ENCODE data around the gene GPR27.

The GPR27 gene, protein sequence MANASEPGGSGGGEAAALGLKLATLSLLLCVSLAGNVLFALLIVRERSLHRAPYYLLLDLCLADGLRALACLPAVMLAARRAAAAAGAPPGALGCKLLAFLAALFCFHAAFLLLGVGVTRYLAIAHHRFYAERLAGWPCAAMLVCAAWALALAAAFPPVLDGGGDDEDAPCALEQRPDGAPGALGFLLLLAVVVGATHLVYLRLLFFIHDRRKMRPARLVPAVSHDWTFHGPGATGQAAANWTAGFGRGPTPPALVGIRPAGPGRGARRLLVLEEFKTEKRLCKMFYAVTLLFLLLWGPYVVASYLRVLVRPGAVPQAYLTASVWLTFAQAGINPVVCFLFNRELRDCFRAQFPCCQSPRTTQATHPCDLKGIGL

DNA sequence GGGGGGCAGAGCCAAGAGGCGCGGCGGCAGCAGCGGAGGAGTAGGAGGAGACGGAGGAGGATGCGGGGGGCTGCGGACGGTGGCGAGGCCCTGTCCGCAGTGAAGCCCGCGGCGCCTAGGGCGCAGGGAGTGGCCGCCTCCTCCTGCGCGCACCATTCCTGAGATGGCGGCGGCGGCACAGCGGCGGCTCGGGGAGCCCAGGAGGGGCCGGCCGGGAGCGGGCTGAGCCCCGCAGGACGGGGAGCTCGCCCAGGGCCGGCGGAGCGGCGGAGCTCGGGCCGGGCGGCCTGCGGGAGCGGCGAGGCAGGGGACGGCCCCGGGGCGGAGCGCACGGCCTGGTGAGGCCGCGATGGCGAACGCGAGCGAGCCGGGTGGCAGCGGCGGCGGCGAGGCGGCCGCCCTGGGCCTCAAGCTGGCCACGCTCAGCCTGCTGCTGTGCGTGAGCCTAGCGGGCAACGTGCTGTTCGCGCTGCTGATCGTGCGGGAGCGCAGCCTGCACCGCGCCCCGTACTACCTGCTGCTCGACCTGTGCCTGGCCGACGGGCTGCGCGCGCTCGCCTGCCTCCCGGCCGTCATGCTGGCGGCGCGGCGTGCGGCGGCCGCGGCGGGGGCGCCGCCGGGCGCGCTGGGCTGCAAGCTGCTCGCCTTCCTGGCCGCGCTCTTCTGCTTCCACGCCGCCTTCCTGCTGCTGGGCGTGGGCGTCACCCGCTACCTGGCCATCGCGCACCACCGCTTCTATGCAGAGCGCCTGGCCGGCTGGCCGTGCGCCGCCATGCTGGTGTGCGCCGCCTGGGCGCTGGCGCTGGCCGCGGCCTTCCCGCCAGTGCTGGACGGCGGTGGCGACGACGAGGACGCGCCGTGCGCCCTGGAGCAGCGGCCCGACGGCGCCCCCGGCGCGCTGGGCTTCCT, at the start of gene GPR27:
GPR27 (plus strand) TSS at position 155 of the 909 bp plus-strand sequence; CDS start at position 350, 195 bp downstream.
- peak; percentile 1 for DNase-seq (ENCODE audit: low read depth)

DNA sequence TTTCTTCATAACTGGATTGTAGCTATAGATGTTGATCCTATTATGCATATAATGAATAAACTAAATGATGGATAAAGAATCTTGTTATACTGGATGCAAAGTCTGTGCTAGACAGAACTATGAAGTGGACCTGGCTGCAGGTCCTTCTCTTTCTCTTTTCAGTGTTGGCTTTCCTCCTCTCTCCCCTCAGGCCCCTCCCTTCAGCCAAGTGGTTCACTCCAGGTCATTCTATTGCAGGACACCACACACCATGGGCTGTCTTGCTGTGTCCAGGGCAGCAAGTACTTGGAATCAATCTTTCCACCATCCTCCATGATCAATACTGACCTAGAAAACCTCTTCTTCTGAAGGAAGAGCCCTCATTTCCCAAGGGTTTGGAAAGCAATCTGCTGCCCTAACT, 48.7 kb upstream of the GPR27 start:
- DNase-seq (ENCODE audit: low read depth) = no peak

DNA sequence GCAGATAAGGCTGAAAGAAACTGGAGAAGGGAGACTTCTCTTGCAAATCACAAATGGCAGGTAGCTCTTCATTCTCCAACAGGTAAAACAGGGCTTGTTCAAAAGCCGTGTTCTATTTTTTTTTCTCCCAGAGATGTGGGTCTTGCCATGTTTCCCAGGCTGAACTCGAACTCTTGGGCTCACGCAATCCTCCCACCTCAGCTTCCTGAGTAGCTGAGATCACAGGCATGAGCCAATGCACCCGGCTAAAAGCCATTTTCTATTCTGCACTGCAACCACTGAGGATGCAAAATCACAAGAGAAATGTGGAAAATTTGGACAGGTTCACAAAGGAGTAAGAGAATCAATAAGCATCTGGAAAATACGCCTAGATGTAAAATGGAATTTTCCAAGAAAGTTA, 48.0 kb upstream of the GPR27 start:
- DNase-seq (ENCODE audit: low read depth) = no peak

DNA sequence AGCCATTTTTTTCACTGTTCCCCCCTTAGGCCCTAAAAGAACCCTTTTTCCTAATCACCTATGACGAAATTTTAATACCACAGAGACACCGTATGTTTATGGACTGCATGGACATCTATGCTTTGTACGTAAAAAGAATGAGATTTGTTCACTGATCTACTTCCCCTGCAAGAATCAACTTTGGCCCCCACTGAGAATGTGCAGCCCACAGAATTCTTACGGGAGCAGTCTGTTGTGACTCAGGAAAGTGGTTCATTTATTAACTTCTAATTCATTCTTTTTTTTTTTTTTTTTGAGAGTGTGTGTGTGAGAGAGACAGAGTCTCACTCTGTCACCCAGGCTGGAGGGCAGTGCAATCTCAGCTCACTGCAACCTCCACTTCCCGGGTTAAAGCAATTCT, 46.1 kb upstream of the GPR27 start:
- DNase-seq (ENCODE audit: low read depth) = no peak

DNA sequence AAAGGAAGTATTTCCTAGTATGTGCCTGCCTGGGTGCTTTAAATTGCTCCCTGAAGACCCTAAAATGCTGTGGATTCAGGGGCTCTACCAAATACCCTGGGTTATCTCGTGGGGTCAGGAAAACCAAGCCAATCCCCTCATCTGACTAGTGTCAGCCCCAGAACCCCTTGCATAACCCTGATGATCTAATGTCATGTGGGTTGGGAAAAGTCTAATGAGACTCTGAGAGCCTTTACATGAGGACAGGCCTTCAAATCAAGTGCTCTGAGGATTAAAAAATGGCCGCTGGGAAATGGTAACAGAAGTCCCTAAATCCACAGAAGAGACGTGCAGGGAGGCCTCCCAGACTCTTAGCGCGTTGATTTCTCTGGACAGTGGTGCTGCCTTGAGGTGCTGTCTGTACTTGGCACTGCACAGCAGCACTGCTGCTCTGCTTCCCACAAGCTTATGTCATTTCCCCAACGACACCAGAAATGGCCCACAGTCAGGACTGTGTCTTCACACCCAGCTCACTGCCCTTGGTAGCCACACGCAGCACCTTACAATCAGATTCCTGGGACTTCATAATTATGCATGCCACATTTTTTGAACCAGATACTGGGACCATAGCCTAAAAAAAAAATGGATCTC, 45.1 kb upstream of the GPR27 start:
- DNase-seq (ENCODE audit: low read depth) = no peak

DNA sequence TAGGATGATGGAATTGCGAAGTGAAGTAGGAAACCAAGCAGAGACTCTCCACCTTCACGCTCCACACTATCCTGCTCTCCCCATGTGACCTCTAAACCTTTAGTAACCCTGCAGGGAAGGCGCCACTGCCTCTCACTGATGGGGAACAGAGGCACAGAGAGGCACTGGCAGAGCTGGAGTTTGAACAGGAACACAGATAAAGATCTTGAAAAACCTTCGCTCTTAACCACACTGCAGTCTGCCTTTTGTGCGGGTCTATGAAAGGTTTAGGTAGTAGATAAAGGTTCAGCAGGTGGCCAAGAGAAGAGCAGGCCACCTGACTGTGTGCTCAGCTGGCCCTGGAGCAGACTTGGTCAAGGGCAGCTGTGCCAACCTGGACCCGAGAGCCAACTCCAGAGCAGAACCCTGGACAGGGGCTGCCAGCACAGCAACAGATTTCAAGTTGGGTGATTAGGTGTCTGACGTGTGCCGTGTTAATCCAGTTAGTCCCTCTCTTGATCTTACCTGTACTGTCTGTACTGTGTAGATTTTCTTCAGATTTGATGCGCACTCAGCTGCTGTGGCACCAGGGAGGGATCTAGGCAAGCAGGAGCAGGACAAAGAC, 43.6 kb upstream of the GPR27 start:
- no peak for DNase-seq (ENCODE audit: low read depth)

DNA sequence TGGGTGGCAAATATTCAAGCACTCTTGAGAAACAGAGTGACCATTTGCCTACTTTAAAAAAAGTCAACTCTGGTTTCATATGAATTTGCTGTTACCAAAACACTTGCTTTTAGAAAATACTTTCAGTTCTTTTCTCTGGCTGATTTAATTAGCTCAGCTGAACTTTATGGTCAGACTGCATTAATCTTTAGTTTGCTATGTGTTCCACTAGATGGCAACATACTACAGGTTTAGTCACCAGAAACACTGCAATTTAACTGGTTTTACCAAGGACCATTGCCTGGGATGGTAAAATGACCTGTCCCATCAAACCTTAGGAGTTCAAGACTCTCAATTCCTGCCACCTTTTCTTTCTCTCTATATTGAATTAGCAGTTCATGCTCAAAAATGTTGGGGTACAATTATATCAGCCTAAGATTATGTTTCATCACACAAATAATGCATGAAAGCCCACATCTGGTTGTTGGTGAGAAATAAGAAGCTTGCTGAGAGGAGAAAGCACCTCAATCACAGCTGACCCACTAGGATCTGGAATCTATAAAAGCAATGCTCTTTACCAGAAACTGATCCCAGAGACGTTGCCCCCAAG, 42.7 kb upstream of the GPR27 start:
- peak; percentile 68 for DNase-seq (ENCODE audit: low read depth)

DNA sequence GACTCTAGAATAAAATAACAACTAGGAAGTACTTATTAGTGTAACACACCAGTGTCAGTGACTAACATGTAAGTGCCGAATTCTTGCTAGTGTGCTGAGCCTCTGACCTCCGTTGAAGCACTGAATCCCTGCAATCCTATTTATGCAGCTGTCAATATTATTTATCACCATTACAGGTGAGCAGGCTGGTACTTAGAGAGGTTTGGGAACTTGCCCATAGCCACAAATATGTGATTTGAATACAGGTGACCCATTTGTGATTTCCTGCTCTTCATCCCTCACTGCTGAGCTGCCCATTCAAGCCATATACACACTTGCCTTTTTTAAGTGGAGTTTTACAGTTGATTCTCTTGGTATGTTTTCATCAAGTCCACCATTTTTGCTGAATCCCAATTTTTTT, 40.6 kb upstream of the GPR27 start:
- DNase-seq (ENCODE audit: low read depth) = no peak

DNA sequence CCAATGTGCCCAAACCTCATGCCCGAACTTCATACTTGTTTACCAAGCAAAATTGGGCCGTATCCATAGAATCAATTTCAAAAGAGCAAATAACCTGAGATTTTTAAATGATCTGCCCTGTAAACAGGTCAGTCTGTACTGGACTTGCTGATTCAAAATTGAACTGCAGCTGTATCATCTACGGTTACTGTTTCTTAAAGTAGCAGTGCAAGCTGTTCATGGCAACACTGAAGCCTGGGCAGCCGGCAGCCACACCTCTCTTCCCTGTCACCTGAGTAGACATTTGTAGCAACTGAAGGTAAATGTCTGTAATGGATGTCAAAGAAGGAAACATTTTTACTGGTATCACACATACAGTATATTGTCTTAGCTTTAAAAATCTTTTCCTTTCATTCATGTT, 39.1 kb upstream of the GPR27 start:
- DNase-seq (ENCODE audit: low read depth) = no peak

DNA sequence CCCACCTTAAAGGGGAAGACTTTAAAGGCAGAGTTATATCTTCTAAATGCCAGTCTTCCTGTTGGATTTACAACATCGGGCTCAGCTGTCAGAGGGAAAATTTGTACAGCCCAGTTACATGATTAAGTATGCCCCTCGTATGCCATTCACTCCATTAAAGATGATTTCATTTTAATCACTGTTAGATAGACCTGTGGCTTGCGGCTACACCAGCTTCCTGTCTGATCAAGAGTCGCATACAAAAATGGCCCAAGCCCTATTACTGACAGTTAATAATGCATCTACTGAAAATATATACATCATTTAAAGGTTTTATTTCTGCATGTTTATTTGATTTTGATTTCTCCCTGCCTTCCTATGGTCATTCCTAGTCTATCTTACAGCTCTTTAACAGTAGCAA, 35.6 kb upstream of the GPR27 start:
- no peak for DNase-seq (ENCODE audit: low read depth)

DNA sequence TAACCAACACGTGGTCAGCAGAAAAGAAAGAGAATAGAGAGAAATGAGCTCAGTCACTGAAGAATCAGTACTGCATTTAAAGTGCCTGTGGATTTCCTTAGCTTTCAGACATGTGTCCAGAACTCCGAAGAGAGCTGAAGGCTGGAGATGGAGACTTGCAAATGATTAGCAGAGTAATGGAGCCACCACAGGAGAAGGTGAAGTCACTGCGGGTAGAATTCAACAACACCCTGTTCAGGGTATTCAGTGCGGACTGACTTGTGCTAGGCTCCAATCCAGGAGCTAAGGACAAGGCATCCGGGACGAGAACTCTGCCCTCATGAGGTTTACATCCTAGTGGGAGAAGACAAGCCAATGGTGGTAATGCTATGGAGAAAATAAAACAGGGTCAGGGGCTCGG, 32.7 kb upstream of the GPR27 start:
- no peak for DNase-seq (ENCODE audit: low read depth)

DNA sequence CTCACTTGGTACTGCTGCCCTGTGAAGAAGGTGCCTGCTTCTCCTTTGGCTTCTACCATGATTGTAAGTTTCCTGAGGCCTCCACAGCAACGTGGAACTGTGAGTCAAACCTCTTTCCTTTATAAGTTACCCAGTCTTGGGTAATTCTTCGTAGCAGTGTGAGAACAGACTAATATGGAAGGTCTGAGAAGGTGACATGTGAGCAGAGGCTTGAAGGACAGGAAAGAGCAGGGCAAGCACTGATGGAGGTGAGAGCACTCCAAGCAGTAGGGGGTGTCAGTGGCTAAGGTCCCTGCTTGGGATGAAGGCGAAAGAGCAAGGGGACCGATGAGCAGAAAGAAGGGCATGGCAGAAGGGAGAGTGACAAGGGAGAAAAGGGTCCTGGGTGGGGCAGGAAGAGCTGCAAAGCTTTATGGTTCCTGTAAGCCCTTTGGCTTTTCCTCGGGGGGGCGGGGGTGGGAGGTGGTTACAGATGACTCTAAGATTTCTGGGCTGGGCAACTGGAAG, 32.0 kb upstream of the GPR27 start:
- no peak for DNase-seq (ENCODE audit: low read depth)

DNA sequence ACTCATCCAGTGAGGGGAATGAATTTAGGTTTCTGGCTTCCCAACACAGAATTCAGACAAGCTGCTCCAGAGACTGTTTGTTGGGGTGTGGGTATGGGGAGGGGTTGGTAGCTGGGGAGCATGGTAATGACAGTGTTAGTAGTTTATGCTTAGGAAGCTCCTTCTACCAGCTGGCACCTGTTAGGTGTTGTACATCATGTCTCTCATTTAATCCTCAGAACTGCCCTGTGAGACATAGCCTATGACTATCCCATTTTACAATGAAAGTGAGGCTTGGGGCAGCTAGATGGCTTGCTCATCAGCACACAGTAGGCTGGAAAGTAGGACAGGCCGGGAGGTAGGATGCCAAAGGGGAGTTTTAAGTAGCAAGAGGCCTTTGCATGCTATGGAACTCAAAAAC, 31.0 kb upstream of the GPR27 start:
- DNase-seq (ENCODE audit: low read depth) = no peak

DNA sequence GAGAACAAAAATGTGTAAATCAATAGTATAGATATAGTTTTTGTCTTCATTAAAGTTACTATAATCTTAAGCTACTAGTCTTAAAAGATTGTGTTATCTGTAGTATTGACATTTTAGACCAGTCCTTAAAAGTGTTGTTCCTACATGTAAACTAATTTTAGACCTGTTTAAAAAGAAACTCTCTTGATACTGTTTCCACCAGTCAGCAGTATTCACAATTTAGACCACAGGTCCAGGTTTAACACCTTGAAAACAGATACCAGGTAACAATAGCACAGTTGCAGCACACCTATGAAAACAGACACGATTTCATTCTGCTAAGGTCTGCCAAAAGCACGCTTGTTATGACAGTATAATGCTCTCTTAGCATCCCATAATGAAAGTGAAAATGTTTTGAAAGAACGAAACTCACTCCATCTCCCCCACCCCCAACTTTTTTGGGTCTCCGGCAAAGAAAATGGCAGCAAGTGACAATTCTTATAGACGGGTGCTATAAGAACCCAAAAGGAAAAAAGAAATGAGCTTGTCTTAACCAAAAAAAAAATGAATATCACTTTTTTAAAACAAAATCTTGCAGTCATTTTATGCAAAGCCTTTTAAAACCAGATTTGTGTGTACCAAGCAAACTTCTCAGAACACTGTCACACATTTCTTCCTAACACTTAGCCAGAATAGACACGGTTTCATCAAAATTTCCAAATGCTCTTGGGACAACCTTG, 30.0 kb upstream of the GPR27 start:
- no peak for DNase-seq (ENCODE audit: low read depth)

DNA sequence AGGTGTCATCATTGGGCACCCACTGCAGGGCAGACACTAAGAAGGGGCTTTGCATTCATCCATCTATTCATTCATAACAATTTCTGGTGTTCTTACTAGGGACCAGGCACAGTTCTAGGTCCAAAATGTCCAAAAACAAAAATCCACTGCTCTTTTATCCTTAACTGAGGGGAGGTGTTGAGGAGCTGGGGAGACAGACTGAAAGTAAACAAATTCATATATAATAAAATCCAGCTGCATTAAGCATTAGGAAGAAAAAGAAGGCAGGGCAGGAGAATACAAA, 29.5 kb upstream of the GPR27 start:
- DNase-seq (ENCODE audit: low read depth) = no peak

DNA sequence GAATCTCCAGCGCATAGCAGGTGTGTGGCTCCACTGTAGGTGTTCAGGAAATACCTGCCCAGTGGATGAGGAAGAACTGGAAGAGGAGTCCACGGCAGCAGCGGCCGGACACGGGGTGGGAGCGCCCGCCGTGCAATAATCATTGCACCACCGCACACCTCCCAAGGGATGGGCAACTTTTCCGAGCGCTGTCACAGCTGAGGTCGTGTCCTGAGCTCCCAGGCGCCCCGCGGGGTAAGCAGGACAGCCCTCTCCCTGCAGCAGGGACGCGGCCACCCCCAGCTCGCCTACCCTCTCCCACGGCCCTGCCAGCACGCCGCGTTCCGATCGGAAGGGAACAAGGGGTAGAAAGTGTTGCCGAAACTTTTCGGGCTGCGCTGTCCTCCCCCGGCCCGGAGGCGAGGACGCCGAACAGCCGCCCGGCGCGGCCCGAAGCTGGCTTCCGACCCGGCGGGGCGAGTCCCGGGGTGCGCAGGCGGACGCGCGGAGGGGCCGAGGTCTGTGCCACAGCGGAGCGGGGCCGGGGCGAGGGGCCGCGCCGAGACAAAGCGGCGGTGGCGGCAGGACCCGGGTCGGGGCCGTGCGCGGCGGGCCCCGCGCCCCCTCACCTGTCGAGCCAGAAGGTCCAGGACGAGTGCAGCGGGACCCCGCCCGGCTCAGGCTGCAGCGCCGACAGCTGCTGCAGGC, 28.9 kb upstream of the GPR27 start:
- DNase-seq (ENCODE audit: low read depth) = peak; percentile 17

DNA sequence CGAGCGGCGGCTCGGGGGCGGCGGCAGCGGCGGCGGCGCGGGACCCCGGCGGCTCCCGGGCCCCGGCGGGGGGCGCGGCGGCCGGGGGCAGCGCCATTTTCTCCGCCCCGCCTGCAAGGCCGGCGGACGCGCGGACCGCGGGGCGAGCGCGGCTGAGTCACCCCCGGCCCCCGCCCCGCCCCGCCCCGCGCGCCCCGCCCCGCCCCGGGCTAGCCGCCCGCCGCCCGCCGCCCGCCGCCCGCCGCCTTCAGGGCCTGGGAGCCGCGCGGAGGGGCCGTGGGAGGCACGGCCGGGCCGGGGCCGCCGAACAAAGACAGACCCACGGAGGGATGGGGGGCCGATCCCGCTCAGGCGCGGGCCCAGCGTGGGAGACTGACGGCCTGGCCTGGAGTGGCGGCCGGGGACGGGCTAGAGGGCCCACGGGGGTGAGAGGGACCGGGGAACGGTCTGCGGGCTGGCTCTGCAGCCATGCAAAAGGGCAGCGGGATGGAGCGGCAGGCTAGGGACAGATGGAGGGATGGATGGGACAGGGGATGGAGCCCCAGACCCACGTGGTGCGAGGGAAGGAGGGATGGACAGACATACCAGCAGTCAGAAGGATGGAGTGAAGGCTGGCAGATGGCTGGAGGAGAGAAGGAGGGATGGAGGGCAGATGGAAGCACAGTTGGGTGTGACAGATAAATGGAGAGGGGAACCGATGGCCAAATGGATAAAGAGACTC, 28.2 kb upstream of the GPR27 start, which contains the start of gene EIF4E3:
EIF4E3 (minus strand) TSS at position 132 of the 721 bp plus-strand sequence; CDS start at position 97, 35 bp downstream.
- peak; percentile 49 for DNase-seq (ENCODE audit: low read depth)

DNA sequence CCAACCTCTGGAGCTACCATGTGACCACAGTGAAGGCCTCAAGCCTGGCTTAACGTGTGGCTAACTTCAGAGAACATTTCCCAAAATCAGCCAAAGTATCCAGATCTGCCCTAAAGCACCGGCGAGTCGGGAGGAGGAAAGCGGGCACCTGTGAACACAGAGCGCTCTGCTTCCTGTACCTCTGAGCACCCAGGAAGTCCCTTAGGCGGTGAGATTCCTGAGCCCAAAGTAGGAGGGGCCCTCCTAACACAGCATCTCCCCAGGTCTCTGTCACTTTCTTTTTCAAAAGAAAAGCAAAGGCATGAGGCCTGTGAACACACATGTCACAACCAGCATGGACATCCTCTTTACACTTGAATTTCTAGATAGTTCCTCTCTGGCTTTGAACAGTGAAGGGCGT, 27.5 kb upstream of the GPR27 start:
- DNase-seq (ENCODE audit: low read depth) = no peak

DNA sequence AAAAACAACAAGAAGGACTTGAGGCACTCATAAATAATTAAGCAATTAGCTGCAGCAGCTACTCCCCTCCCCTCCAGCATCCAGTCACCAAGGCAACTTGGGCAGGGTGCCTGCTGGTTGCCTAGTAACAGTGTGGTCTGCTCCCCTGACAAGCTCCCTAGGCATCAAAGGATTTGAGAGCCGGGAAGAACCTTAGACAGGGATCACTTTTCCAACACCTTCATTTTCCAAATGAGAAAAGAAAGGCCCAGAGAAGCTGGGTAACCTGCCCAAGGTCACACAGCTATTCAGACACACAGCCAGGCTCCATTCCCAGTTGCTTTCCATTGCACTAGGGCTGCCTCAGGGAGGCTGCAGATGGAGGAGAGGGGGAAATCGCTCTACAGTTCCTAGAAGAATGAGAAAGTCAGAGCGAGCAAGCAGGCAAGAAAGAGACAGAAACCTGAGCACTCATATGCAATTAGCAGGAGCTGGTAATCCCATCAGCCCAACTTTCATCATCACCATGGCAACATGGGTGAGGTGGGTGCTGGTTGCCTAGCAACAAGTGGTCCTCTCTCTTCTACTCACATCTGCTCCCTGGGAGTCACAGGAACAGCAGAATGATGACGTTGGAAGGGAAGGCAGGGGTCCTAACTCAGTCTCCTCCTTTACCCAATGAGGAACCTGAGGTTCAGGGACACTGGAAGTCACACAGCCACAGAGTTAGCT, 24.9 kb upstream of the GPR27 start:
- DNase-seq (ENCODE audit: low read depth) = peak; percentile 13

Measured in ELR (cell line).